Activated T-cell treated with anti-CD3 and anti-CD28 coated beads, Interleukin-2, amount 50 U/mL, for 4 hours (primary cell): ENCODE data around the gene VEGFB. TPM values are rescaled to one million over a fixed set of nuclear protein-coding genes. Genes with fewer than 3 reads are reported as not detected.
A peak's percentile ranks its signal among the peaks of the same experiment; 100 is the strongest.

Experiments
- ATAC-seq, 2 donors: fragments of 200-7000 bp; cut with Tn5 transposase; one replicate each; pipeline ENCODE4 v1.10.0; 2021
- DNase-seq: peaks from one replicate; pipeline ENCODE4 v3.0.0-alpha.2; 2020
- H3K27me3 Mint-ChIP-seq: one replicate; pipeline ENCODE4 v1.8.0; 2021; ENCODE audit warnings: low read depth, mixed read lengths
- H3K36me3 Mint-ChIP-seq: one replicate; pipeline ENCODE4 v1.8.0; 2022; ENCODE audit warnings: mixed read lengths; ENCODE audit not compliant: insufficient read depth
- H3K4me1 Mint-ChIP-seq: one replicate; pipeline ENCODE4 v1.8.0; 2021; ENCODE audit warnings: low read depth, mixed read lengths
- H3K4me3 Mint-ChIP-seq: one replicate; pipeline ENCODE4 v1.8.0; 2021; ENCODE audit warnings: mild to moderate bottlenecking, moderate library complexity, mixed read lengths
- H3K9me3 Mint-ChIP-seq: one replicate; pipeline ENCODE4 v1.8.0; 2021; ENCODE audit warnings: mixed read lengths
- total RNA-seq, 3 donors: library from RNA; stranded (reverse); gene quantifications; one replicate each; pipeline ENCODE4 v1.2.1, GENCODE V29; 2021

Gene VEGFB
- total RNA-seq, 3 donors from 2014 or later = 41.5 to 75.6 (median 53.2) TPM

- H3K4me1 Mint-ChIP-seq = peaks cover 17% of the 10 kb centered on the region
- no peak overlapping the region for H3K4me3 Mint-ChIP-seq
- ATAC-seq (no peak), DNase-seq (no peak)
- H3K27me3 Mint-ChIP-seq = no peaks in the 10 kb centered on the region
- H3K9me3 Mint-ChIP-seq = no peaks in the 10 kb centered on the region
- peaks cover 4% of the 10 kb centered on the region for H3K36me3 Mint-ChIP-seq
These were observed 30.0 kb downstream of the VEGFB start for GRCh38 chr11:64264371-64264852.

GRCh38 chr11:64265176-64266160 lies 31.1 kb downstream of the VEGFB start:
- ATAC-seq (no peak), DNase-seq (no peak)
- no peaks in the 10 kb centered on the region for H3K27me3 Mint-ChIP-seq
- no peaks in the 10 kb centered on the region for H3K9me3 Mint-ChIP-seq
- peaks cover 2% of the 10 kb centered on the region for H3K36me3 Mint-ChIP-seq
- peaks cover 12% of the 10 kb centered on the region for H3K4me1 Mint-ChIP-seq
- H3K4me3 Mint-ChIP-seq = no peak overlapping the region

GRCh38 chr11:64266339-64266738 lies 32.0 kb downstream of the VEGFB start:
- Mint-ChIP-seq H3K27me3 (no peaks in the 10 kb centered on the region), H3K4me1 (peaks cover 12% of the 10 kb centered on the region), H3K9me3 (no peaks in the 10 kb centered on the region), H3K36me3 (peaks cover 2% of the 10 kb centered on the region), H3K4me3 (no peak overlapping the region)
- no peak for DNase-seq
- no peak for ATAC-seq

GRCh38 chr11:64267207-64267945 lies 33.0 kb downstream of the VEGFB start:
- Mint-ChIP-seq H3K4me3 (no peak overlapping the region), H3K27me3 (no peaks in the 10 kb centered on the region), H3K36me3 (peaks cover 2% of the 10 kb centered on the region), H3K4me1 (peaks cover 14% of the 10 kb centered on the region), H3K9me3 (no peaks in the 10 kb centered on the region)
- no peak for DNase-seq
- no peak for ATAC-seq

GRCh38 chr11:64268025-64268892 lies 33.9 kb downstream of the VEGFB start:
- H3K36me3 Mint-ChIP-seq = no peaks in the 10 kb centered on the region
- H3K27me3 Mint-ChIP-seq = no peaks in the 10 kb centered on the region
- peaks cover 14% of the 10 kb centered on the region for H3K4me1 Mint-ChIP-seq
- ATAC-seq = no peak
- H3K9me3 Mint-ChIP-seq = no peaks in the 10 kb centered on the region
- H3K4me3 Mint-ChIP-seq = peak overlapping the region; percentile 93
- DNase-seq = no peak

- Mint-ChIP-seq H3K27me3 (no peaks in the 10 kb centered on the region), H3K4me1 (peaks cover 14% of the 10 kb centered on the region), H3K4me3 (peak overlapping the region; percentile 93), H3K36me3 (no peaks in the 10 kb centered on the region), H3K9me3 (no peaks in the 10 kb centered on the region)
- DNase-seq (no peak), ATAC-seq (peak; percentile 5 to 7)
These were observed 34.6 kb downstream of the VEGFB start for GRCh38 chr11:64268893-64269539.

GRCh38 chr11:64269540-64270220 lies 35.3 kb downstream of the VEGFB start:
- peak; percentile 97 for DNase-seq
- ATAC-seq = peak; percentile 83 to 85
- Mint-ChIP-seq H3K4me3 (peak overlapping the region; percentile 93), H3K36me3 (no peaks in the 10 kb centered on the region), H3K9me3 (no peaks in the 10 kb centered on the region), H3K4me1 (peaks cover 14% of the 10 kb centered on the region), H3K27me3 (no peaks in the 10 kb centered on the region)

- Mint-ChIP-seq H3K27me3 (no peaks in the 10 kb centered on the region), H3K4me3 (no peak overlapping the region), H3K36me3 (peaks cover 4% of the 10 kb centered on the region), H3K9me3 (no peaks in the 10 kb centered on the region), H3K4me1 (peaks cover 3% of the 10 kb centered on the region)
- DNase-seq (no peak), ATAC-seq (no peak)
These were observed 40.8 kb downstream of the VEGFB start for GRCh38 chr11:64275031-64275800.

GRCh38 chr11:64275841-64276240 lies 41.5 kb downstream of the VEGFB start:
- Mint-ChIP-seq H3K9me3 (no peaks in the 10 kb centered on the region), H3K27me3 (no peaks in the 10 kb centered on the region), H3K4me1 (peaks cover 2% of the 10 kb centered on the region), H3K36me3 (peaks cover 4% of the 10 kb centered on the region), H3K4me3 (no peak overlapping the region)
- no peak for DNase-seq
- no peak for ATAC-seq

- H3K4me3 Mint-ChIP-seq = no peak overlapping the region
- H3K27me3 Mint-ChIP-seq = no peaks in the 10 kb centered on the region
- peaks cover 10% of the 10 kb centered on the region for H3K36me3 Mint-ChIP-seq
- H3K4me1 Mint-ChIP-seq = peaks cover 5% of the 10 kb centered on the region
- no peak for DNase-seq
- no peak for ATAC-seq
- no peaks in the 10 kb centered on the region for H3K9me3 Mint-ChIP-seq
These were observed 42.5 kb downstream of the VEGFB start for GRCh38 chr11:64276653-64277431.

- no peak for ATAC-seq
- no peak for DNase-seq
- no peaks in the 10 kb centered on the region for H3K27me3 Mint-ChIP-seq
These were observed 44.3 kb downstream of the VEGFB start for GRCh38 chr11:64278576-64279190.

More at GRCh38 chr11:64278576-64279190, 44.3 kb downstream of the VEGFB start:
- Mint-ChIP-seq H3K4me3 (no peak overlapping the region), H3K9me3 (no peaks in the 10 kb centered on the region), H3K4me1 (peaks cover 9% of the 10 kb centered on the region), H3K36me3 (peaks cover 10% of the 10 kb centered on the region)
